Left renal pelvis (tissue), 4 donors: ENCODE results near the gene AFF3. TPM values are rescaled to one million over a fixed set of nuclear protein-coding genes. Genes with fewer than 3 reads are reported as not detected.

Experiments
- DNase-seq, 4 donors: peaks; one replicate each; pipeline ENCODE4 v3.0.0-alpha.2; 2013; ENCODE audit warnings: low read depth in 4 of 4, low spot score in 3 of 4
- polyA plus RNA-seq, 4 donors: library from polyadenylated mRNA; unstranded; fragments of 120-200 nt; gene quantifications; one replicate each; pipeline ENCODE4 v1.2.1, GENCODE V29; 2013; ENCODE audit not compliant: insufficient read length in 4 of 4

The AFF3 gene
- polyA plus RNA-seq, 4 donors = 19.5 to 72.9 (median 24.7) TPM

GRCh38 chr2:99864561-99865553 lies 277.5 kb downstream of the AFF3 start:
- no peak for DNase-seq

GRCh38 chr2:99863903-99864270 lies 278.5 kb downstream of the AFF3 start:
- DNase-seq = no peak

- no peak for DNase-seq
Observed at GRCh38 chr2:99863236-99863902, 279.0 kb downstream of the AFF3 start.

- no peak for DNase-seq
Observed at GRCh38 chr2:99862566-99862965, 279.8 kb downstream of the AFF3 start.

GRCh38 chr2:99861376-99861760 lies 281.0 kb downstream of the AFF3 start:
- DNase-seq = no peak

GRCh38 chr2:99860720-99861375 lies 281.5 kb downstream of the AFF3 start:
- DNase-seq = no peak

- DNase-seq = no peak
Observed at GRCh38 chr2:99858951-99859596, 283.3 kb downstream of the AFF3 start.

- DNase-seq = no peak
Observed at GRCh38 chr2:99857867-99858444, 284.4 kb downstream of the AFF3 start.

GRCh38 chr2:99857372-99857771 lies 285.0 kb downstream of the AFF3 start:
- no peak for DNase-seq

GRCh38 chr2:99856119-99856518 lies 286.3 kb downstream of the AFF3 start:
- DNase-seq = no peak

GRCh38 chr2:99854236-99854852 lies 288.0 kb downstream of the AFF3 start:
- no peak for DNase-seq

GRCh38 chr2:99852956-99853355 lies 289.4 kb downstream of the AFF3 start:
- DNase-seq = no peak

GRCh38 chr2:99852376-99852934 lies 289.9 kb downstream of the AFF3 start:
- no peak for DNase-seq

GRCh38 chr2:99851811-99852210 lies 290.6 kb downstream of the AFF3 start:
- no peak for DNase-seq

GRCh38 chr2:99851089-99851488 lies 291.3 kb downstream of the AFF3 start:
- DNase-seq = no peak

GRCh38 chr2:99850084-99850710 lies 292.2 kb downstream of the AFF3 start:
- DNase-seq = no peak

GRCh38 chr2:99846462-99847107 lies 295.8 kb downstream of the AFF3 start:
- no peak for DNase-seq

- no peak for DNase-seq
Observed at GRCh38 chr2:99845296-99845695, 297.1 kb downstream of the AFF3 start.

GRCh38 chr2:99842451-99842850 lies 299.9 kb downstream of the AFF3 start:
- no peak for DNase-seq
